ENCODE results near the gene ARGFX.
A peak's percentile ranks its signal among the peaks of the same experiment; 100 is the strongest.
"Not testable (repeated sequence)": the region's sequence is repeated elsewhere in the genome, so short reads cannot be mapped to it uniquely, and the experiment has no call there.

Gene ARGFX

DNA sequence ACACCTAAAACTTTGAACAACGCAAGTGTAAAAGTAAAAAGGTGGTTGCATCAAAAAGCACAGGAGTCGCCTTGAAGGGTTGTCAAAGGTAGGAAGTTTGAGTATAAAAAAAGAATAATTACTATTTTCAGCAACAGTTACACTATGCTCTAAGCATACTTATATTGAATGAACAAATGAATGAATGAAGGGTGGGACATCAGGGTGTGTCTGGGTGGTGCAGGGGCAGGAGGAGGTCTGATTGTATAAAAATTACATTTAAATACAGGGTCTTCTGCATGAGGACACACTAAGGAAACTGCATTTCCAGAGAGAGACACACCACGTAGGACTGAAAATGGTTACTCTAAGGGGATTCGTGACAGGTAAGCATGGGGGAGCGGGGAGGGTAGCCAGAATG, at the start of gene ARGFX:
TSS of gene ARGFX (plus strand) at position 301 of the 400 bp plus-strand sequence. CDS start 2,765 bp downstream, outside the sequence.
- DNase-seq (ENCODE audit: low read depth): no peak

DNA sequence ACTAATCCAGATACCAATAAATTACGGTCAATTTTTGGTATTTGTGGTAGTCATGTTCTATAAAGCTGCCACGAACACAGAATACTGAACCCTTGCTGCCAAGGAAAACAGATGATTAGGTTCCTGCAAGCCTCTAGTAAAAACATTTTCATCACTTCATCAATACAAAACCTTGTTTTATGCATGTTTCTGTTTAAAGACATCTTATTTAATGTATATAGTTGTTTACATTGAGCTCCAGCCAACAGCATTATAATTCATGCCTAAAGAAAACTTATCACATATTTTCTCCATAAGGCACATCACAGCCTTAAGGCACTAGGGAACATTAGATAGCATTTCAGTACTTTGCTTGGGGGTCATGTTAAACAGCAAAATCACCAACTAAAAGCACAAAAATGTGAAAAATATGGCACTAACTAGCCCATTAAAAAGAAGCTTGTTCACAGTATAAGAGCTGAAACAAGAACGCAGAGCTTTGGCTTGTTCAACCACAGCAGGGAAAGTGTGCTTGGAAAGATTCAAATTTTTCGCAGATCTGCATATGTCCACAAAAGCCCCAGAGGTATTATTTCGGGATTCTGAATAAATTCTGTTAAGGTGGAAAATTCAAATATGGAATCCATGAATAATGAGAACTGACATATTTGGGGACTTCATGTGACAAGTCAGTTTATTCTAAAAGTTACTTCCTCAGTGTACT, 49.6 kb upstream of the ARGFX start:
- DNase-seq (ENCODE audit: low read depth): peak; percentile 4

DNA sequence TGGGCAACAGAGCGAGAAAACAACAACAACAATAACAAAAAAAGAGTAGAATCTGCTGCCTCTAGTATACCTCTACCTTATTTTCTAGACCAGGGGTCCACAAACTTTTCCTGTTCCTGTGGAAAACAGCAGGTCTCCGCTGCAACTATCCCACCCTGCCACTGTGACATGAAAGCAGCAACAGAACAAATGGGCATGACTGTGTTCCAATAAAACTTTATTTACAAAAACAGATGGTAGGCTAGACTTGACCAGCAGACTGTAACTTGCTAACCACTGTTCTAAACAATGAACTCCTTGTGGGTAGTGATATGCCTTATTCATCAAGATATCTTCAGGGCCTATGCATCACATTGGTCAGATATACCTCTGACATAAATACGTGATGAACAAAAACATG, 47.2 kb upstream of the ARGFX start:
- no peak for DNase-seq (ENCODE audit: low read depth)

DNA sequence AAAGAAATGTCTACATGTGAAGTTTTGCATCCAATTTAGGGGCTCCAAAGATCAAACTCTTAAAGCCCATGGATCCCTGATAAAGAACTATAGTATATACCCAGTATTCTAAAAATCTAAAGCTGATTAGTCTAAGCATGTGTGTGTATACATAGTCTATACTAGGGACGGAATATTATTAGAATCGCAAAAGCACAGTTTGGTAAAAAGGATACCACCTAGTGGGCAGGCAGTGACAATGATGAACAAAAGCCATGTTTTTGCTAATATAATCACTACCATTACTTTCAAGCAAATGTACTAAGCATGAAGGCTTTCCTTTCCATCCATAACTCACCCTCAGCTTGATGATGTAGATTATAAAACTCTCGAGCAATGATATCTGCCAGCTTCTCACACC, 38.4 kb upstream of the ARGFX start:
- DNase-seq (ENCODE audit: low read depth): no peak

DNA sequence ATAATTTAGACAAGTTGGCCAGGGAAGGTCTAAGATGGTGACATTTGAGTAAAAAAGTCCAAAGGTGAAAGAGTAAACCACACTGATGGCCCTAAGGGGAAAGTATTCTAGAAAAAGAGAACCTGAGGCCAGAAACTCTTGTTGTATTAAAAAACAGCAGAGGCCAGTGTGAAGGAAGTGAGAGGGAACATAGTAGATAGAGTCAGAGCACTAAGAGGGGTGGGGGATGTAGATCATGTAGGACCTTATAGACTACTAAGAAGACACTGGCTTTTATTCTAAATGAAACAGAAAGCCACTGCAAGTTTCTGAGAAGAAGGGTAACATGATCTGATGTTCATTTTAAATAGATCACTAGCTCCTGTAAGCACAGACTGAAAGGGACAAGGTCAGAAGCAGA, 36.5 kb upstream of the ARGFX start:
- no peak for DNase-seq (ENCODE audit: low read depth)

DNA sequence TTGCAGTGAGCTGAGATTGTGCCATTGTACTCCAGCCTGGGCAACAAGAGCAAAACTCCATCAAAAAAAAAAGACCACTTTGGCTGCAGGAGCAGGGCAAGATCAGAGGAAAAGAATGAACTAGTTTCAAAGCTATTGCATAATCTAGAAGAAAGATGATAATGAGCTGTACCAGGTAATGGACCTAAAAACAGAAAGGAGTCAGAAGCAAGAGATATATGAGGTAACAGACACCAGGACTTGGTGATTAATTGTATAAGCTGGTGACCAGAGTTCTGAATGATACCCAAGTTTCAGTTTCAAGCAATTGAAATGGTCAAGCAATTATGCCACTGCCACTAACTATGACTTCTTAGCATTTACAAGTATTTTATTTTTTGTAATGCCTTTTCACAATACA, 24.8 kb upstream of the ARGFX start:
- no peak for DNase-seq (ENCODE audit: low read depth)

DNA sequence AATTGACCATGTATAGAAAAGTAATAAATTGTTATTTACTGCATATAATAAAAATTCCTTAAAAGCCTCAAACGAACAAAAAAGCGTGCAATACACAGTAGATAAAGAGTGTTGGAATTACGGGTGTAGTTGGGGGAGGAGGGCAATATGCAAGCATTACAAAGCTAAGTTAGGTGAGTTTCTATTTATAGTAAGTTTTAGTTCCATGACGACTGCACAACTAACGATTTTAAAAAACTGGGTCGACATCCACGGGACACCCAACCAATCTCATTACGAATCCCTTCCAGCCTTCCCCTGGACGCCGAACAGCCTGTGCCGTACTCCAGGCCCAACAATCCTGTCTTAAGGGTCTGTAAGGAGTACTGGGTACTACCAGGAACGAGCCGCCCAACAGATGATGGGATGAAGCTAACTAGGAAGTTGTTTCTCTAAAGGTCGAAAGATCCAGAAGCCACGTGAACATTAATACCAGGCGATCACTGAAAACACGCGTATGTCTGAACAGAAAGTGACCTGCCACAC, 22.6 kb upstream of the ARGFX start:
- DNase-seq (ENCODE audit: low read depth): no peak

DNA sequence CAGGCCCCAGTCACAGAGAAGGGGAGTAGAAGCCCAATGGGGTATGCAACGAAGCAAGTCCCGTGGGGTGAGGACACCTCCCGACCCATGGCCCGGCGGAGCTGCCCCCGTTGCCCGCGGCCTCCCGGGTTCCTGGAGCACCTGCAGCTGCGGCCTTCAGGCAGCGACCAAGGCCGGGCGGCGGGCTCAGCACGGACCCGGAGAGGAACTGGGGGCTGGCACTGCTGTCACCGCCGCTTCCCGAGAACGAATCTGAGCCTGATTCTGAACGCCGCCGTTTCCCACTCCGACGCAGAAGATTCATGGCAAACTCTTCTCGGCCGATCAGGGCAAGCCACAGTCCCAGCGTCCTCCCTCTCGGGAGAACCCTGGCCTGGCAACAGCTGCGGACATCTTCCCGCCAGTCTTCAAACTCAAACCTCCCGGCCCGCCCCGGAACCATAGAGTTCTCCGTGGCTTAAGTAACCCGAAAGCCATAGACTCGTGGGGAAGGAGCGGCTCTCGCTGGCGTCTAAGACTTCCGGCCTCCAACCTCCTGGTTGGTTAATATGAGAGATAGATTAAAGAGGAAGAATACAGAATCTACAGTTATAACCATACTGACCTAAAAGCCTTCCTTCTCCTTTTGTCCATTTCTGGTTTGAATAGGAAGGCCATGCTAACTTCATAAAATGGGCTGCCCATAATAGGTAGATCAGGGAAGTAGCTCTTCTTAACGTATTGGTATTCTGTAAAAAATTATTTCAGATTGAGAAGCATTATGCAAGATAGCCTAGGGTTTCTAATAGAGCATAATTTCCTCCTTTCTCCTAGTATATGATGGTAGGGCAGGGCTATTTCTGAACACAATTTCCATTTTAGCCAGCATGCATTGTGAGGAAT, 21.9 kb upstream of the ARGFX start, which contains the start of gene POLQ:
TSS of gene POLQ (minus strand) at position 415 of the 882 bp plus-strand sequence. CDS start at position 304, 111 bp downstream.
- peak; percentile 94 for DNase-seq (ENCODE audit: low read depth)

DNA sequence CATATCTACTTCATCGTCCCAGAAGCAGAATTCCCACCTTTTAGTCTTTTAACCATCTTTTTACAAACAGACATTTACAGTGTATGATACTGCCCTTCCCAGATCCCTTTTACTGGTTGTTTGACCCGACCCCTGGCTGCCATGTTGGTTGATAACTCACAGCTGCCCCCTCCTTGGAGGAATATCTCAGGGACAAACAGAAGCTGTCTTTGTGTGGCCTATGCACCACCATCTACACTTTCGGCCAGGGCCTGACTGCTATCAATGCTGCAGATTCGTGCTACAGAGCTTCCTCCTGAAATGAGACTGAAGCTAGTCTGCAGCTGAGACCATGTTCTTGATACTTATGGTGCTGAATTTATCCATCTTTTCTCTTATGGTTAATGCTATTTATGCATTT, 15.4 kb upstream of the ARGFX start:
- no peak for DNase-seq (ENCODE audit: low read depth)

DNA sequence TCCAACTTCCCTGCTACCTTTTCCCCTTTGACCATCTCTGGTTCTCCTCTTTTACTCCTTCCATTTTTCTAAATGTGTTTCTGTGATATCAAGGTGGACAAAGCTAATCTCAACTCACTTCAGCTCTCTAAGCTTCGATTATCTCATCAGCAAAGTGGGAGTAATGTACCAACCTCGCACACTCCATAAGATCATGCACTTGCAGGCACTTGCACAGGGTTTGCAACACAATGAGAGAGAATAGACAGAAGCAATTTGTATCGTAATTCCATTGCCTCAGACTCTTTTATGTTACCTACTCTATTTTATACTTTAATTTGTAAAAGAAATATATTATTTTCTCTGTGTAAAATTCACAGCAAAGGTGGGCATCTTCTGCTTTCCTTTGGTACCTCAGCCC, 15.0 kb upstream of the ARGFX start:
- DNase-seq (ENCODE audit: low read depth): no peak

DNA sequence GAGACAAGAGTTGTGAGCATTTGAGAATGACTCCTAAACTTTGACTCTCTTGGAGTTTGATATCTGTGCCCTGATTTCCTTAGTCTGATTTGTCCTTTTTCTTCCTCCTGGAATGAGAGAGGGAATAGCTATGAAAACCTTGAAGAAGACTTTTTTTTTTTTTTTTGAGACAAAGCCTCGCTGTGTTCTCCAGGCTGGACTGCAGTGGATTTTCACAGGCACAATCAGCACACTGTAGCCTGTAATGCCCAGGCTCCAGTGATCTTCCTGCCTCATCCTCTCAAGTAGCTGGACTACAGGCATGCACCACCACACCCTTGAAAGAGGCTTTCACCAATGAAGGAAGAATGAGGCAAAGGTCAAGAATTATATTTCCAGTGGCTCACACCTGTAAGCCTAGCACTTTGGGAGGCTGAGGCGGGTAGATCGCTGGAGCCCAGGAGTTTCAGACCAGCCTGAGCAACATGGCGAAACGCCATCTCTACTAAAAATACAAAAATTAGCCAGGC, 10.3 kb upstream of the ARGFX start:
- DNase-seq (ENCODE audit: low read depth): no peak

DNA sequence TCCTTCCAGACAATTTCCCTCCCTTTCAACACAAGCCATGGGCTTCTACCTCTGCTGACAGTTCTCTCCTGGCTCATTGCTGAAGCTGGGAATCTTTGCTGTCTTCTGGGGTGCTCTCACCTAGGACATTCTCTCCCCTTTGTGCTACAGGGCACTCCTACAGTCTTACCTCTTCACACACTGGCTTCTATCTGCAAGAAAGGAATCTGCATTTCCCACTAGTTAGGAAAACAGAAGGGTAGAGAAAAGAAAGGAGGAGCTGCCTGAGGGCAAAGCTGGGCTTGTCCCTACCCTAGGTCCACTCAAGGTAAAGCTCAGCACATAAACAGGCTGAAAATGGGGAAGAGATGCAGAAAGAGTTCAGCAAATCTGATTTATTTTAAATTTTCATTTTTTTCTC, 5.6 kb upstream of the ARGFX start:
- no peak for DNase-seq (ENCODE audit: low read depth)

DNA sequence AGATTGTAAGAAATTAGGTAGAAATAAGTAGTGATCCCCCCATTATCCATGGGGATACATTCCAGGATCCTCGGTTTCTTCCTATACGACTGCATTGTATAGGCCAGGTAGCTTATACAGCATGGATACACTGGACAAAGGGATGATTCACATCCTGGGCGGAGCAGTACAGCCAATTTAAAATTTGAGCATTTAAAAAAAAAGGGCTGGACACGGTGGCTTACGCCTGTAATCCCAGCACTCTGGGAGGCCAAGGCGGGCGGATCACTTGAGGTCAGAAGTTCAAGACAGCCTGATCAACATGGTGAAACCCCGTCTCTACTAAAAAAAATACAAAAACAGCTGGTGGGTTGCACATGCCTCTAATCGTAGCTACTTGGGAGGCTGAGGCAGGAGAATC, 976 bp upstream of the ARGFX start:
- DNase-seq (ENCODE audit: low read depth): no peak

DNA sequence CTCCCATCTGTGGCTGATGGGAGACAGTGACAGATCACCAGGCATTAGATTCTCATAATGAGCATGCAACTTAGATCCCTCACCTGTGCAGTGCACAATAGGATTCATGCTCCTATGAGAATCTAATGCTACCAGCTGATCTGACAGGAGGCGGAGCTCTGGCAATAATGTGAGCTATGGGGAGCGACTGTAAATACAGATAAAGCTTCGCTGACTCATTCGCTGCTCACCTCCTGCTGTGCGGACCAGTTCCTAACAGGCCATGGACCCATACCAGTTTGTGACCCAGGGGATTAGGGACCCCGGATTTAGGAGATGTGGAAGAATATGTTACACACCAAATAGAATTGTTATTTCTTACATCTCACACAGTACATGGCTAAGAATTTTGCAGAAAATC, 6.7 kb downstream of the ARGFX start:
- no peak for DNase-seq (ENCODE audit: low read depth)

DNA sequence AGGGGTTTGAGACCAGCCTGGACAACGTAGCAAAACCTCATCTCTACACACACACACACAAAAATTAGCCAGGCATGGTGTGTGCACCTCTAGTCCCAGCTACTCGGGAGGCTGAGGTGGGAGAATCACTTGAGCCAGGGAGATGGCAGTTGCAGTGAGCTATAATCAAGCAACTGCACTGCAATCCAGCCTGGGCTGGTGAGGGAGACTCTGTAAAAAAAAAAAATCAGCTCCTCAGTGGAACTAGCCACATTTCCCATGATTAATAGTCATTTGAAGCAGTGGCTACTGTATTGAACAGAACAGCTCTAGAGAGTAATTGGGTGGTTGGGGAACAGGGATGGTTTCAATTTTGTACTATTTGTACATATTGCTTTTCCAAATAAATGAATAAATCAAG, 13.9 kb downstream of the ARGFX start:
- no peak for DNase-seq (ENCODE audit: low read depth)

DNA sequence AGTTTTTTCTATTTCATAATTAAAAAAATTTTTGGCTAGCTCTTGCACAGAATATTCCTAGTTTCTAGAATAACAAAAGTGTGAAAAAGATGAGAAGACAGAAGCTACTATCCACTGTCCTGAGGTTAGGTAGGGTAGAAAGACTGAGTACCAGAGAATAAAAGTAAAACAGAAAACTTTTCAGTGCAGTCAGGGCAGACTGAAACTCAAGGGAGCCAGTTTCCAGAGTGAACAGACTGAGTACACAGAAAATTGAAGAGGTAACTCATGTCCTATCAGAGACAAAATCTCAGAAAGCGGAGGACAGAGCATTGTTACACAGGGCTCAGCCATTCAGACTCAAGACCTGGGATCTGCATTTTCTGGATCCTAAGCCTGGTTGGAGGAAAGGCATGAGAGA, 16.7 kb downstream of the ARGFX start:
- no peak for DNase-seq (ENCODE audit: low read depth)

DNA sequence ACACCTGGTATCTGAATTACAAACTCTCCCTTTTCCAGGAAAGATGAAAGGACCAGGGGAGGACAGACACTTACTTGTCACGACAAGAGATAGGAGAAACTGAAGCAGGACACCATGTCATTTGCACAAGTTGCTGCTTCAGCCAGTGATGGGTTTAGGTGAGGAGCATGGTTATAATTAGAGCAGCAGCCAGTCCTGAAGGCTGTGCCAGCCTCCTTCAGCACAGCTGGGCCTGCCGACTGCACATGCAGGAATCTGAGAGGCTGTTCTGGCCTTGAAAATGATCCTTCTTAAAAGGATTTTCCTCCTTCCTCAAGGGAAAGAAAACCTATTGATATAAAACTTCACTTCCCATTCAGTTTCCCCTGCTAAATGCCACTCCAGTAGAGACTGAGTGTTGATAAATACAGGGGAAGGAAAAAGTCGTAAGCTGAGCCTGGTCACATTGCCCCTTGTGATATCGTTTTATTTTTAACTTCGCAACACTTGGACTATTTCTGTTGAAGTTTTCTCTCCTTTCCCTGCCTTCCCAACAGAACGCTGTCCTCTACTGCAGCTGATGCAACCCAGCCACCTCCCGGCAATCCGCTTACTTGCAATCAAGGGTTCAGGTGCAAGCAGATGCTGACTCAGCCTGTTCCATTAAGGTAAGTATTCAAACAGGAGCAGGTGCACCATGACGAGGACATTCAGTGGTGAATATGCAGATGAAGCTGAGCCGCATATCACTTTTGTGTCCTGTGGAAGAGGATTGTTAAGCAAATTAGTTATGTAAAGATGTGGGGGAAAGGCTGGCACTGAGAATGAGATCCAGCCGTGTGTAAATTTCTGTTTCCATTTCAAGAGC, 25.3 kb downstream of the ARGFX start, which contains the start of gene FBXO40:
TSS of gene FBXO40 (plus strand) at position 524 of the 847 bp plus-strand sequence. CDS start 27,197 bp downstream, outside the sequence.
- no peak for DNase-seq (ENCODE audit: low read depth)

DNA sequence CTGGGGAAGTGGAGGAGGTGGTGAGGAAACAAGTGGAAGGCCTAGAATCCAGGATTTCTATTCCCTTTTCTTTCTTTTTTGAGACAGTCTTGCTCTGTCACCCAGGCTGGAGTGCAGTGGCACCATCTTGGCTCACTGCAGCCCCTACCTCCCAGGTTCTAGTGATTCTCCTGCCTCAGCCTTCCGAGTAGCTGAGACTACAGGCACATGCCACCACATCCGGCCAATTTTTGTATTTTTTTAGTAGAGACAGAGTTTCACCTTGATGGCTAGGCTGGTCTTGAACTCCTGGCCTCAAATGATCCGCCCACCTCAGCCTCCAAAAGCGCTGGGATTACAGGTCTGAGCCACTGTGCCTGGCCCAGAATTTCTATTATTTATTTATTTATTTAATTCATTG, 26.1 kb downstream of the ARGFX start:
- DNase-seq (ENCODE audit: low read depth): not testable (repeated sequence)

DNA sequence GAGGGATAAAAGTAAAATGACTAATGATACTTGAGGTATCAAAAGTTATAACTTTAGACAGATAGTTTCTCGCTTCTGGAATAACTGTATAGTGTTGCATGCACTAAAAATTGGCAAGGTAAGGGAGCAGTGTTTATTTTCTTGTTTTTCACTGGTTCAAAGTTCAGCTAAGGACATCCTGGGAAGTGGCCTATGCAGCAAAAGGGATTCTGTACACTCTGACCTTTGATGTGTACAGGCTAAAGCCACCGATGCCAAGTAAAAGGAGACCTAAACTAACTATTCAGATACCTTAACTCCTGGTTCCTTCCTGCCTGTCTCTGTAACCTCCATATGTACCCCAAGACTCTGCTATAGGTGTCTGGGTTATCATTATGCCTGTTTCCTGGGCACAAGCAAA, 27.1 kb downstream of the ARGFX start:
- DNase-seq (ENCODE audit: low read depth): no peak

DNA sequence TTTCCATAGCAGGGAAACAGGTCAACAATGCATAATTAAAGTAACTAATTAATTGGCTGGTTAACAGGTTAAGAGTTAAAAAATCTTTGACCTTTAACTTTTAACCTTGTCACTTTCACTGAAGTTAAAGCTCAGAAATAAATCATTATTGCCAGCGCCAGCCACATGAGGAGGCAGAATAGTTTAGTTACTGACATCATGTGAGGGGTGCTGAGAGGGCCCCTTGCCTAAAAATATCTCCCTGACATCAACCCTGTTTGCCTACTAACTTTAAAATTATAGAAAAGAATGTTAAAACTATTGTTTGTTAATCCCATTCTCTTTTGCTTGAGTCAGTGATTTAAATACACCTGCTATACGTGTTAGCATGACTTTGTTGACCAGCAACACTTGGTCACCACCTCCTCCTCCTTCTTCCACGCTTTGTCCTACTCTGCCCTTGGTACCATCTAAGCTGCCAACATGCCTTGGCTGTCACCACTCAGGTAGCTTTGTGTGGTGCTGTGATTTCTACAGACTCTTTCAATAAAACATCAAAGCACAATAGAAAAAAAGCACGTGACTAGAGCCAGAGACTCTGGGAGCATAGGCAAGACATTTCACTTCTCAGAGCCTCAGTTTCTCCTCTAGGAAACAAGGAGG, 28.1 kb downstream of the ARGFX start:
- no peak for DNase-seq (ENCODE audit: low read depth)

DNA sequence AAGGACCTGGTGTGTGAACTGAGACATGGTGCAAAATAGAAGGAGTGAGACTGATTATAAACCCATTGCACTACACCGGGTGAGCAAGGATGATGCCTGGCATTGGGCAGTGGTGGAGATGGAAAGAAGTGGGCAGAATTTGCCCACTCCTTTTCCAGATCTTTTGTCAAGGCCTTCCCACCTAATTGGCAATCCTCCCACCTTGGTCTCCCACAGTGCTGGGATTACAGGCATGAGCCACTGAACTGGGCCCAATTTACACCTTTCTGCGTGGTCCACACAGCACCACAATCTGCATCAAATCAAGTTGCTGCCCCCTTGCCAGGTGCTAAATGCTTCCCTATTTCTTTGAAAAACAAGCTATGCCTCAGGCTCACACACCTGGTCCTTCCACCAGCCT, 30.8 kb downstream of the ARGFX start:
- DNase-seq (ENCODE audit: low read depth): no peak

Measured in stromal cell of bone marrow (primary cell).